Measurements from ENCODE around the gene OR12D2. TPM values are rescaled to one million over a fixed set of nuclear protein-coding genes. Genes with fewer than 3 reads are reported as not detected.
"Not testable (repeated sequence)": the region's sequence is repeated elsewhere in the genome, so short reads cannot be mapped to it uniquely, and the experiment has no call there.

OR12D2 gene
- total RNA-seq, 6 donors from 2014 or later, result not detected

DNA sequence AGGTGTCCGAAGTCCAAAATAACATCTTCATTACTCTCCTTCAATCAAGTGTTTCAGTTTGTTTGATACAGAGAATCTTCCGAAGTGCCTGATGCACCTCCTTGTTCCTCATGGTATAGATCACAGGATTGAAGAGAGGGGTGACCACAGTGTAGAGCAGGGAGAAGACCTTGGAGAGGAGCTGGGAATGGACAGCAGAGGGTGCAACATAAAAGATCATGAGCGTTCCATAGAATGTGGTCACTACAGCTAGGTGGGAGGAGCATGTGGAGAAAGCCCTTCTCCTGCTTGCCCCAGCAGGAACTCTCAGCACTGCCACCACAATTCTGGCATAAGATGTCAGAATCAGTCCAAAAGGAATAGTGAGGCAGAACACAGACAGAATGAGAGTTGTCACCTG, 31.2 kb downstream of the OR12D2 start:
- no peaks in the 10 kb centered on the region for H3K36me3 ChIP-seq
- H3K9me3 ChIP-seq, result no peaks in the 10 kb centered on the region
- no peaks in the 10 kb centered on the region for H3K27me3 ChIP-seq
- H3K4me1 ChIP-seq, result no peaks in the 10 kb centered on the region
- no peak overlapping the region for H3K27ac ChIP-seq
- TF ChIP-seq POLR2A (IDR thresholded peaks at IDR 0.05) (no peak), EP300 (IDR thresholded peaks at IDR 0.05) (no peak), POLR2AphosphoS5 (IDR thresholded peaks at IDR 0.05) (no peak), CTCF (IDR thresholded peaks at IDR 0.05) (no peak)
- DNase-seq (no peak), ATAC-seq (ENCODE audit: low FRiP score in 2 of 2) (no peak)
- WGBS, 2 donors, result 92 to 96% methylated on average over 3 of the region's 3 CpGs
- H3K4me3 ChIP-seq, result no peak overlapping the region

DNA sequence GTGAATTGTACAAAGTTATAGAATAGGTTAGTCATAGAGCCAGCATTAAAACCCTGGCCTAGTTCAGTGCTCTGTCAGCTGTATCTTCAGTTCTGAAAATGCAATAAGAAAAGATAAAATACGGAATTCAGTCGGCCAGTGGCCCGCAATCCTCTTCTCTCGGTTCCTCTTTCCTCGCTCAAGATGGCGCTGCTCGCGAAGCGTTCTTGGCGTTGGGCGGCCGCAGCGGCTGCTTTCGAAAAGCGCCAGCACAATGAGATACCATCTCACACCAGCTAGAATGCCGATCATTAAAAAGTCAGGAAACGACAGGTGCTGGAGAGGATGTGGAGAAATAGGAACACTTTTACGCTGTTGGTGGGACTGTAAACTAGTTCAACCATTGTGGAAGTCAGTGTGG, 41.3 kb downstream of the OR12D2 start:
- not testable (repeated sequence) for H3K27me3 ChIP-seq; ATAC-seq (ENCODE audit: low FRiP score in 2 of 2); H3K4me3 ChIP-seq; H3K27ac ChIP-seq; H3K4me1 ChIP-seq; H3K9me3 ChIP-seq; H3K36me3 ChIP-seq
- peak in 1 of 2 donors; percentile 60 for DNase-seq
- 60 to 69% methylated on average over 18 of the region's 18 CpGs for WGBS, 2 donors

GRCh38 chr6:29439006-29439405, 43.6 kb downstream of the OR12D2 start, which contains the start of gene OR10C1:
Gene OR10C1 (plus strand): TSS chr6:29439306. CDS start chr6:29440016, 710 bp downstream.
- no peaks in the 10 kb centered on the region for H3K27me3 ChIP-seq
- H3K9me3 ChIP-seq, result no peaks in the 10 kb centered on the region
- no peaks in the 10 kb centered on the region for H3K4me1 ChIP-seq
- DNase-seq (no peak), ATAC-seq (ENCODE audit: low FRiP score in 2 of 2) (no peak)
- no peak within 1 kb of the TSS for H3K4me3 ChIP-seq
- H3K27ac ChIP-seq, result no peak within 1 kb of the TSS
- no peaks in the 10 kb centered on the region for H3K36me3 ChIP-seq
- TF ChIP-seq CTCF (IDR thresholded peaks at IDR 0.05) (no peak), POLR2A (IDR thresholded peaks at IDR 0.05) (no peak), EP300 (IDR thresholded peaks at IDR 0.05) (no peak), POLR2AphosphoS5 (IDR thresholded peaks at IDR 0.05) (no peak)

DNA sequence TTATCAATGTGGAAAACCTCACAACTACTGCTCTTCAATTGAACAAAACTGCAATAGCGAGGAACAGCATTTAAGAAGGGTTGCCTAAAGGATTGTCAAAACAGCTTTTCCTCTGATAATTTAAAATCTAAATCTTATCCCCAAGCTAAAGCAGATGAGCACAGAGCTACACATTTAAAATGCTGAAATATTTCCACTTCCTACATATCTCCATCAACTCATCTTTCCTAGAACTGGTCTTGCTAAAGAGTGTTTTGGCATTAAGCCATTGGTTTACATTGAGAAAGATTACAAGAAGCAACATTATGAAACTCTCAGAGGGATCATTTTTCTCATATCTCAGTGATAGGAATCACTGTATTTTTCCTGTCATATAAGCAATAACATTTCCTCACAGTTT, 47.3 kb downstream of the OR12D2 start:
- WGBS, 2 donors, result 72 to 74% methylated on average over 1 of the region's 1 CpG
- H3K4me3 ChIP-seq, result no peak overlapping the region
- DNase-seq (no peak), ATAC-seq (ENCODE audit: low FRiP score in 2 of 2) (no peak)
- H3K9me3 ChIP-seq, result no peaks in the 10 kb centered on the region
- no peaks in the 10 kb centered on the region for H3K4me1 ChIP-seq
- H3K27ac ChIP-seq, result no peak overlapping the region
- no peaks in the 10 kb centered on the region for H3K27me3 ChIP-seq
- no peak for TF ChIP-seq POLR2AphosphoS5 (IDR thresholded peaks at IDR 0.05)
- TF ChIP-seq EP300 (IDR thresholded peaks at IDR 0.05), result no peak
- TF ChIP-seq CTCF (IDR thresholded peaks at IDR 0.05), result no peak
- TF ChIP-seq POLR2A (IDR thresholded peaks at IDR 0.05), result no peak
- H3K36me3 ChIP-seq, result no peaks in the 10 kb centered on the region

DNA sequence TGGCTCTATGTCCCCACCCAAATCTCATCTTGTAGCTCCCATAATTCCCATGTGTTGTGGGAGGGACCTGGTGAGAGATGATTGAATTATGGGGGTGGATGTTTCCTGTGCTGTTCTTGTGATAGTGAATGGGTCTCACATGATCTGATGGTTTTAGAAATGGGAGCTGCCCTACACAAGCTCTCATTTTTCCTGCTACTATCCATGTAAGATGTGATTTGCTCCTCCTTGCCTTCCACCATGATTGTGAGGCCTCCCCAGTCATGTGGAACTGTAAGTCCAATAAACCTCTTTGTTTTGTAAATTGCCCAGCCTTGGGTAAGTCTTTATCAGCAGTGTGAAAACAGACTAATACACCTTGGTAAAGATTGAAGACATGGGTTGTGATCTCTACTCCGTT, 48.6 kb downstream of the OR12D2 start:
- not testable (repeated sequence) for H3K27ac ChIP-seq; H3K36me3 ChIP-seq; H3K9me3 ChIP-seq; H3K4me3 ChIP-seq; ATAC-seq (ENCODE audit: low FRiP score in 2 of 2); H3K27me3 ChIP-seq; DNase-seq; H3K4me1 ChIP-seq
- WGBS, 2 donors, result 82 to 91% methylated on average over 1 of the region's 1 CpG

Other genes starting within 250 kb of the OR12D2 start
- gene OR2J2, start 224.7 kb upstream of the OR12D2 start, total RNA-seq, result not detected
- not detected for gene OR14J1, start 93.9 kb upstream of the OR12D2 start, total RNA-seq
- gene OR5V1, start 26.8 kb upstream of the OR12D2 start, total RNA-seq, result not detected
- gene OR12D3, start 20.3 kb upstream of the OR12D2 start, total RNA-seq, result not detected
- not detected for gene OR12D1, start 19.3 kb downstream of the OR12D2 start, total RNA-seq
- not detected for gene OR10C1, start 43.7 kb downstream of the OR12D2 start, total RNA-seq
- gene OR11A1, start 61.4 kb downstream of the OR12D2 start, total RNA-seq, result not detected
- gene OR2H1, start 61.5 kb downstream of the OR12D2 start, total RNA-seq, result not detected
- gene MAS1L, start 92.3 kb downstream of the OR12D2 start, total RNA-seq, result 1 to 10 TPM in 1 of 6 donors, under 1 TPM in 1, not detected in 4; 0.54 to 1.8 TPM
- gene UBD, start 164.1 kb downstream of the OR12D2 start, total RNA-seq, result 1 to 10 TPM in 2 of 6 donors, under 1 TPM in 2, not detected in 2; 0.76 to 3.6 (median 1.6) TPM
- gene OR2H2, start 189.5 kb downstream of the OR12D2 start, total RNA-seq, result not detected
- gene GABBR1, start 237.6 kb downstream of the OR12D2 start, total RNA-seq, result 100 to 1,000 TPM in 1 of 6 donors, 10 to 100 TPM in 5; 13.2 to 171 (median 34.8) TPM